A549 (cell line): ENCODE measurements around the gene XRCC4.

Experiments
- CEBPB ChIP-seq, 2 experiments: fragments of >200 bp in 1 of 2; sonication (Bioruptor Twin) in 1 of 2; formaldehyde crosslinking in 1 of 2; IDR thresholded peaks; 2 replicates each; pipeline ENCODE4 v1.6.1; 2012 to 2016
- JUN ChIP-seq, 2 experiments: fragments of >200 bp; sonication (Bioruptor Twin); formaldehyde crosslinking; IDR thresholded peaks; 2 replicates in 1 of 2; 3 replicates in 1 of 2; pipeline ENCODE4 v1.6.1; 2016 to 2017
- MAZ ChIP-seq: fragments of 150-350 bp; IDR thresholded peaks from 2 replicates; pipeline ENCODE4 v1.6.1; 2014; ENCODE audit warnings: antibody characterized with exemption, low read depth, low read length, borderline replicate concordance
- RCOR1 ChIP-seq: fragments of 150-350 bp; IDR thresholded peaks from 2 replicates; pipeline ENCODE4 v1.6.1; 2014; ENCODE audit warnings: antibody characterized with exemption, low read length, low read depth
- TF ChIP-seq, protein P1 (sequence below): fragments of >200 bp; sonication (Bioruptor Twin); formaldehyde crosslinking; IDR thresholded peaks from 3 replicates; pipeline ENCODE4 v1.5.1; 2016
- TF ChIP-seq, protein P2 (sequence below): fragments of 150-350 bp; IDR thresholded peaks from 2 replicates; pipeline ENCODE4 v1.6.1; 2014; ENCODE audit warnings: low read depth, mild to moderate bottlenecking, low read length

DNA sequence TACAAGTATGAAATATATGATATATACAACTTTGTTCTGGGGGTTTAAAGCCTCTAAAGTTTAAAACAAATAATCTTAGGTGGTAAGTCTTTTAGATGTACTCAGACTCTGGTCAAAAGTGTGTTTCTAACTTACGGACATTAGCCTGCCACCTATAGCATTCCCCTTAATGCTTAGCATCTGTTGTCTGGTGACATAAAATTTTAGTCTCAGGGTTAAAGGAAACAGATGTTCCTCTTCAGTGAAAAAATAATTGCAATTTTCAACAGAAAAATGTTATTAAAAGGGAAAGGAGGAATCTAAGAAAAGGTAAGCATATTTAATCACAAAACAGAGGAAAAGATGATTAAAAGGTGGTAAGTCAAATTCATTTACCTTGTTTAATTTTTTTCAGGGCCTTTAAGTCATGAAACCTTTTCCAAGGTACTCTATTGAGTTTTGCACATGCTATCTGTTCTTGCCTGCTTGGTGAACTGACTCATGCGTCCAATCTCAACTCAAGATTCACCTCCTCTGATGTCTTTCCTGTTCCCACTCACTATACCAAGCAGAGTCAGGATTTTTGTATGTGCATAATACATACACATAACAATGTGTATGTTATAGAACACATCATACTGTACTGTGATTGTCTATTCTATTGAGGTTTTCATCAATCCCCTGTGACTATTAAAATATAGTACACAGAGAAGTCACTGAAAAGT lies 8.1 kb upstream of the XRCC4 start:
- TF ChIP-seq, protein P1, sequence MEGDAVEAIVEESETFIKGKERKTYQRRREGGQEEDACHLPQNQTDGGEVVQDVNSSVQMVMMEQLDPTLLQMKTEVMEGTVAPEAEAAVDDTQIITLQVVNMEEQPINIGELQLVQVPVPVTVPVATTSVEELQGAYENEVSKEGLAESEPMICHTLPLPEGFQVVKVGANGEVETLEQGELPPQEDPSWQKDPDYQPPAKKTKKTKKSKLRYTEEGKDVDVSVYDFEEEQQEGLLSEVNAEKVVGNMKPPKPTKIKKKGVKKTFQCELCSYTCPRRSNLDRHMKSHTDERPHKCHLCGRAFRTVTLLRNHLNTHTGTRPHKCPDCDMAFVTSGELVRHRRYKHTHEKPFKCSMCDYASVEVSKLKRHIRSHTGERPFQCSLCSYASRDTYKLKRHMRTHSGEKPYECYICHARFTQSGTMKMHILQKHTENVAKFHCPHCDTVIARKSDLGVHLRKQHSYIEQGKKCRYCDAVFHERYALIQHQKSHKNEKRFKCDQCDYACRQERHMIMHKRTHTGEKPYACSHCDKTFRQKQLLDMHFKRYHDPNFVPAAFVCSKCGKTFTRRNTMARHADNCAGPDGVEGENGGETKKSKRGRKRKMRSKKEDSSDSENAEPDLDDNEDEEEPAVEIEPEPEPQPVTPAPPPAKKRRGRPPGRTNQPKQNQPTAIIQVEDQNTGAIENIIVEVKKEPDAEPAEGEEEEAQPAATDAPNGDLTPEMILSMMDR, result no peak
- TF ChIP-seq, protein P2, sequence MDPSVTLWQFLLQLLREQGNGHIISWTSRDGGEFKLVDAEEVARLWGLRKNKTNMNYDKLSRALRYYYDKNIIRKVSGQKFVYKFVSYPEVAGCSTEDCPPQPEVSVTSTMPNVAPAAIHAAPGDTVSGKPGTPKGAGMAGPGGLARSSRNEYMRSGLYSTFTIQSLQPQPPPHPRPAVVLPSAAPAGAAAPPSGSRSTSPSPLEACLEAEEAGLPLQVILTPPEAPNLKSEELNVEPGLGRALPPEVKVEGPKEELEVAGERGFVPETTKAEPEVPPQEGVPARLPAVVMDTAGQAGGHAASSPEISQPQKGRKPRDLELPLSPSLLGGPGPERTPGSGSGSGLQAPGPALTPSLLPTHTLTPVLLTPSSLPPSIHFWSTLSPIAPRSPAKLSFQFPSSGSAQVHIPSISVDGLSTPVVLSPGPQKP, result no peak
- TF ChIP-seq CEBPB (IDR thresholded peaks at IDR 0.05) (no peak), MAZ (no peak), JUN (IDR thresholded peaks at IDR 0.05) (no peak), RCOR1 (no peak)
